Choroid plexus epithelial cell (primary cell): ENCODE data around the gene ITGBL1.

Source experiments
- DNase-seq: peaks from one replicate; pipeline ENCODE4 v3.0.0-alpha.2; 2010; ENCODE audit warnings: low read depth
- H3K4me3 ChIP-seq: 2 replicates; pipeline ENCODE4 v1.5.1; 2011; ENCODE audit warnings: low read depth, mild to moderate bottlenecking, control low read depth, low read length, moderate library complexity
- TF ChIP-seq, protein P1 (sequence below): conservative IDR thresholded peaks from 2 replicates; pipeline ENCODE4 v1.5.1; 2011; ENCODE audit warnings: low read depth, mild to moderate bottlenecking, control low read depth, inconsistent platforms, low read length, moderate library complexity

The ITGBL1 gene, protein sequence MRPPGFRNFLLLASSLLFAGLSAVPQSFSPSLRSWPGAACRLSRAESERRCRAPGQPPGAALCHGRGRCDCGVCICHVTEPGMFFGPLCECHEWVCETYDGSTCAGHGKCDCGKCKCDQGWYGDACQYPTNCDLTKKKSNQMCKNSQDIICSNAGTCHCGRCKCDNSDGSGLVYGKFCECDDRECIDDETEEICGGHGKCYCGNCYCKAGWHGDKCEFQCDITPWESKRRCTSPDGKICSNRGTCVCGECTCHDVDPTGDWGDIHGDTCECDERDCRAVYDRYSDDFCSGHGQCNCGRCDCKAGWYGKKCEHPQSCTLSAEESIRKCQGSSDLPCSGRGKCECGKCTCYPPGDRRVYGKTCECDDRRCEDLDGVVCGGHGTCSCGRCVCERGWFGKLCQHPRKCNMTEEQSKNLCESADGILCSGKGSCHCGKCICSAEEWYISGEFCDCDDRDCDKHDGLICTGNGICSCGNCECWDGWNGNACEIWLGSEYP

DNA sequence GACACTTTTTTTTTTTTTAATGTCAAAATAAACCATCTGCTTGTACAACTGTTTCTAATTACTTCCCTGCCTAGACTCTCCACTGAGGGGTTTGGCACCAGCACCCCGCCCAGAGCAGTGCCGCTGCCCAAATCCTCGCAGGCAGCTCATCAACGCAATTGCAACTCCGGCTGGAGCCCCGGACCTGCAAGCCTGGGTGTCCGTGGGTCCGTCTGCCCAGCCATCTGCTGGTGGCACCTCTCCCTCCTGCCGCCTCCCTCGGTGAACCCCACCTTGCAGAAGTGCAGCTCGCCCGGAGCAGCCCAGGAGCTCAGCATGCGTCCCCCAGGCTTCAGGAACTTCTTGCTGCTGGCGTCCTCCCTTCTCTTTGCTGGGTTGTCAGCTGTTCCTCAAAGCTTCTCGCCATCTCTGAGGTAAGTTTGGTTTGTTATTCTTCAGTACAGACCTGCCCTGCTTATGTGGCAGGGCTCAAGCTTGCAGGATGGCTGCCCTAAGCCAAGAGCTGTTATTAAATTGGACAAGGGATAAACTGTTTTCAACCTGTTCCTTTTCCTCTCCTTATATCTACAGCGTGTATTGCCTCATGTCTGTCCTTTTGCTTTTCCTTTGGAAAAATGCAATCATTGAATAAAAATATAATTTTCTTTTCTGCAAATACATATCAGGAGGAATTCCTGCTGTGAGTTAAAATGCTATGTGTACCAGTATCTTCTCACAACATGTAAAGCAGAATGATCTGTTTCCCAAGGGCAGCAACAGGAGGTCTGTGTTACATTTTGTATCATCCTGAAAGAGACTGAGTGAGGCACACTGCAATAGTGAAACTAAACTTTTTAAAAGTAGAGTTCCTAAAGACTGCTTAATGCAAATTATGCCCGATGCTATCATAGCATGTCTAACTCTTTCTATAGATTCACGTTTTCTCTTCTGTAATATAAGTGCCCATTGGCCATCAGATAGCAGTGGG, at the start of gene ITGBL1:
Gene ITGBL1, plus strand, starts transcription at position 157 of the 967 bp plus-strand sequence. Its CDS starts 159 bp downstream, at position 316.
- peak; percentile 64 for DNase-seq
- TF ChIP-seq, protein P1, sequence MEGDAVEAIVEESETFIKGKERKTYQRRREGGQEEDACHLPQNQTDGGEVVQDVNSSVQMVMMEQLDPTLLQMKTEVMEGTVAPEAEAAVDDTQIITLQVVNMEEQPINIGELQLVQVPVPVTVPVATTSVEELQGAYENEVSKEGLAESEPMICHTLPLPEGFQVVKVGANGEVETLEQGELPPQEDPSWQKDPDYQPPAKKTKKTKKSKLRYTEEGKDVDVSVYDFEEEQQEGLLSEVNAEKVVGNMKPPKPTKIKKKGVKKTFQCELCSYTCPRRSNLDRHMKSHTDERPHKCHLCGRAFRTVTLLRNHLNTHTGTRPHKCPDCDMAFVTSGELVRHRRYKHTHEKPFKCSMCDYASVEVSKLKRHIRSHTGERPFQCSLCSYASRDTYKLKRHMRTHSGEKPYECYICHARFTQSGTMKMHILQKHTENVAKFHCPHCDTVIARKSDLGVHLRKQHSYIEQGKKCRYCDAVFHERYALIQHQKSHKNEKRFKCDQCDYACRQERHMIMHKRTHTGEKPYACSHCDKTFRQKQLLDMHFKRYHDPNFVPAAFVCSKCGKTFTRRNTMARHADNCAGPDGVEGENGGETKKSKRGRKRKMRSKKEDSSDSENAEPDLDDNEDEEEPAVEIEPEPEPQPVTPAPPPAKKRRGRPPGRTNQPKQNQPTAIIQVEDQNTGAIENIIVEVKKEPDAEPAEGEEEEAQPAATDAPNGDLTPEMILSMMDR, result peak; percentile 6
- H3K4me3 ChIP-seq, result peak within 1 kb of the TSS; percentile 67

DNA sequence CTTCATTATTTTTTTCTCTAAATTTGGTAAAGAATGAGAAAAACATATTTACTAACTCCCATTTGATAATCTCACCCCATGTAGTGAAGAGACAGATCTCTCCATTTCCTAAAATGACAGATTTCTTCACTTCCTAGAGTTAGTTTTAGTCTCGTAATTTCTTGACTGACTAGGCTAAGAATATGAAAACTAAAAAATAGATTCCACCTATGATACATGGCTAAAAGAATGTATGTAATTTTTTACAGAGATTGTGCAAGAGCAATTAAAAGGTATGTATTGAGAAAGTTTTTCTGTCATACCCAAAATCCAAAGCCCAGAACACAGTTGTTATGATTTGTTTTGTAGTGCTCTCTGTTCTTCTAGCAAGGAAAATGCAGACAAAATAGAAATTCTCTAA, 45.7 kb upstream of the ITGBL1 start:
- H3K4me3 ChIP-seq, result no peak overlapping the region
- DNase-seq, result no peak
- TF ChIP-seq, protein P1, result no peak

DNA sequence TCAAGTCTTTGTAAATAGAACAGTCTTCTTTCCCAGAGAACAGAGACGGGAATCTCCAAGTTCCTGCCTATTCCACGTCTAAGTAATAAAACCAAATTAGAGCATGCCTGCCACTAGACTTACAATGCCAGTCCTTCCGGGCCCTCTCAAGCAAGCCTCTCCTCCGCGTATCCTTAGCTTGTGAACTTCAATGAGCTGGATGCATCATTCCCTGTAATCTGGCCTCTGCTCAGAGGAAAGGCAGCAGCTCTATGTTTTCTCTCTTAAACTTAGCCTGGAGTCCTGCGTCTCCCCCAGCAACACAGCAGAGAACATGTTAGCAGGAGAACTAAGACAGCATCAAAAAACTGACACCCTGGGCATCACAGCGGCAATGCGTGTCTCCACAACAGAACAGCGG, 44.3 kb upstream of the ITGBL1 start:
- no peak overlapping the region for H3K4me3 ChIP-seq
- no peak for DNase-seq
- TF ChIP-seq, protein P1, result no peak

DNA sequence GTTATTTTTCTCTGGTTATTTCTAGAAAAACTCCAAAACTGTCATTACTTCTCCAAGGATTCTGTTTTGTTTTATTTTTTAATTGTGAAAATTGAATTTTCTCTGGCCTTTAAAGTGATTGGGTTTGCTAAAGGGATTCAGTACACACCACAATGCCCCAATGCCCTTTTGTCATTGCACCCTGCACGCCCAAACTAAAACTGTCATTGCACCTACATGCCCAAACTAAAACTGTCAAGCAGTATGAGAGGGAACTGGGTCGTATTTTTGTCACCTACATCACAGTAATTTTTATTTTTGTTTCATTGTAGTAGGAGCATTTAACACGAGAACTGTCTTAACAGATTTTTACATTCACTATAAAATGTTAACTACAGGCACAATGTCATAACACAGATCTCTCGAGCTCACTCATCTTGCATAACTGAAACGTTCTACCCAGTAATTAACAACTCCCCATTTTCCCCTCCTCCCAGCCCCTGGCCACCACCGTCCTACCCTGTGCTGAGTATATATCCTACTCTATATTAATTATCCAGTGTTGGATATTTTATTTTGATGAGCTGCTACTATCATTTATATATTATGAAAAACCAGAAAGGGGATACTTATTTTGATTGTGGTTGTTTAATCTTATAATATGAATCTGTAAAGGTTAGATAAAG, 43.4 kb upstream of the ITGBL1 start:
- no peak overlapping the region for H3K4me3 ChIP-seq
- no peak for DNase-seq
- TF ChIP-seq, protein P1, result no peak

DNA sequence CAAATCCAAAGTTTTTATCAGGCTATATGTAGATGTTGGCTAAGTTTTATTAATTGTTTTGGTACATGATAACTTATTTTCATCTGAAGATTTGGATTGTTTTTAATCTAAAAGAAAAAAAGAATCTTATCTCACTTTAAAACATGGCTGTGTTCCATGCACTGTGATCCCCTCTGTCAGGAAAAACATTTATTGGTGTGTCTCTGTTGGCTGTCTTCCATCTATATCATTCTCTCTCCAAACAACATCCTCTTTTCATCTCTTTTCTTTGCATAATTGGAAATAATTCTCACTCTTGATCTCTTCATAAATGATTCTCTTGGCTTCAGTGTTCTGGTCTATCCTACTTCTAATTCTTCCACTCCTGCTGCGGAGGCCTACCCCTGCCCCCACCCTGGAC, 40.4 kb upstream of the ITGBL1 start:
- no peak for DNase-seq
- H3K4me3 ChIP-seq, result no peak overlapping the region
- TF ChIP-seq, protein P1, result no peak

DNA sequence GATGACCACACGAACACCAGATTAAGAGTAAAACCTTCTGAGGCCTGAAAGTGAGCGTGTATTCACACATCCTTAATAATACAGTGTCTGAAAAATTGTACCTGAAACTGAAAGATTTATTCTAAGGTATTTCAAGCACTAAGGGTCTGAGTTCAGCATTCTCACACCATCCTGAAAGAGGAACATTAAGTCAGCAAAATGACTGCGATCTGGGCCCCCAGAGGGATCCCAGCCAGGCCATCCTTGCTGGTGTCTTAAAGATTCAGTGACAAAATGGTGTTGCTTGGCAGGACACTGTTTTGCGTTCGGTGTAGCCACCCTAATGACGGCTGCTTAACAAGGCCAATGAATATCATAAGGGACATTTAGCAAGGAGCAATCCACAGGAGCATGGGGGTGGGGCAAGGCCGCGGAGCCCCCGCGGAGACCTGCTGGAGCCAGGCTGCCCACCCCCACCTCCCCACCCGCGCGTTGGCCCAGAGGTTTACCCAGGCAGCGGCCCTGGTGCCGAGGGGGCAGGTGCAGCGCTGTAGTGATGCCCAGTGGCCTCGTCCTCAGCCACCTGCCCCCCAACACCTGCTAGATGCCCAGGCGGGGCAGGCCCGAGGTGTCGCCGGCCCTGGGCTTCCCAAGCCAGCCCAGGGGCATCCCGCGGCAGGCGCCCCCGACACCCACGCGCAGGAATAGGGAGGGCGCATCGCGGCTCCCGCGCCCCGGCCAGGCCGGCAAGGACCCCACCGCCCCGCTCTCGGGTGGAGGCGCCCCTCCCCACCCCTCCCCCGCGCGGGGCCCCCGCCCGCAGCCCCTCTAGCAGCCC, 36.9 kb upstream of the ITGBL1 start:
- peak overlapping the region; percentile 67 for H3K4me3 ChIP-seq
- no peak for DNase-seq
- TF ChIP-seq, protein P1, result no peak
